GM18870 (cell line): ENCODE measurements around the gene BPIFB2.

Source experiments
- ATAC-seq: cut with Tn5 transposase; IDR thresholded peaks from one replicate; pipeline ENCODE4 v1.9.1; 2021; ENCODE audit warnings: moderate library complexity; ENCODE audit not compliant: unreplicated experiment

The BPIFB2 gene

GRCh38 chr20:33005908-33006775 is 1.4 kb upstream of the BPIFB2 start:
- ATAC-seq: no peak

GRCh38 chr20:33006776-33007375 is 628 bp upstream of the BPIFB2 start:
- ATAC-seq: no peak

DNA sequence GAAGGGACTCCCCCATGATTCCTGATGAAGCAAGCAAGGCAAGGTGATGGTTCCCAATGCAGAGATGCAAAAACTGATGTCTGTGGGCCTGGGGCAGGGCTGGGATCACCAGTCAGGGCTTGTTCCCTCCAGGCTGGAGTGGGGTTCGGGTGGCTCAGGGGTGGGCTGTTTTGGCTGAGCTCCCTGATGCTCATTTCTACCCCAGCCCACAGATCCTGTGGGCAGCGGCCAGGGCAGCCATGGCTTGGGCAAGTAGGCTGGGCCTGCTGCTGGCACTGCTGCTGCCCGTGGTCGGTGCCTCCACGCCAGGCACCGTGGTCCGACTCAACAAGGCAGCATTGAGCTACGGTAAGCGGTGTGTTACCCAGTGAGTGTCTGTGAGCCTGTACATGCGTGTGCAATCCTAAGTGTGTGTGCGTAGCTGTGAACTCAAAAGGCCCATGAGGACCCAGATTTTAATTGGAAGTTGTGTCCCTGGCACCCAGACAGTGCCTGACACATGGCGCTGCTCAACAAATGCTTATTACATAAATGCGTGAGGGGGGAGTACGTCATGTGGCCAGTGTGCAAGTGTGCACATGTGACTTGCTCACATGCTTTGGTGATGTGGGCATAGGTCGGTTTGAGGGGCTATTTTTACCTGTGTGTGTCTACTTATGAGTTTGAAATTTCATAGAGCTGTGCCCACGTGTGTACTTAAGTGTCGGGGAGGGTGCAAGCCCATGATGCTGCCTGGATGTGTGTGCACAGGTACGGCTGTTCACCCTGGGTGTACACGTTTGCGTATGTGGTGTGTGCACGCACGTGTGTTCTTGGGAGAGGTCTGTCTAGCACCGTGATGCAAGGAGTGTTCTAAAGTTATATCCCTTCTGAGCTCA is 1.1 kb downstream of the BPIFB2 start:
- ATAC-seq: no peak

- no peak for ATAC-seq
Observed at GRCh38 chr20:33009214-33010132, 2.0 kb downstream of the BPIFB2 start.

- ATAC-seq: no peak
Observed at GRCh38 chr20:33010133-33010504, 2.6 kb downstream of the BPIFB2 start.

DNA sequence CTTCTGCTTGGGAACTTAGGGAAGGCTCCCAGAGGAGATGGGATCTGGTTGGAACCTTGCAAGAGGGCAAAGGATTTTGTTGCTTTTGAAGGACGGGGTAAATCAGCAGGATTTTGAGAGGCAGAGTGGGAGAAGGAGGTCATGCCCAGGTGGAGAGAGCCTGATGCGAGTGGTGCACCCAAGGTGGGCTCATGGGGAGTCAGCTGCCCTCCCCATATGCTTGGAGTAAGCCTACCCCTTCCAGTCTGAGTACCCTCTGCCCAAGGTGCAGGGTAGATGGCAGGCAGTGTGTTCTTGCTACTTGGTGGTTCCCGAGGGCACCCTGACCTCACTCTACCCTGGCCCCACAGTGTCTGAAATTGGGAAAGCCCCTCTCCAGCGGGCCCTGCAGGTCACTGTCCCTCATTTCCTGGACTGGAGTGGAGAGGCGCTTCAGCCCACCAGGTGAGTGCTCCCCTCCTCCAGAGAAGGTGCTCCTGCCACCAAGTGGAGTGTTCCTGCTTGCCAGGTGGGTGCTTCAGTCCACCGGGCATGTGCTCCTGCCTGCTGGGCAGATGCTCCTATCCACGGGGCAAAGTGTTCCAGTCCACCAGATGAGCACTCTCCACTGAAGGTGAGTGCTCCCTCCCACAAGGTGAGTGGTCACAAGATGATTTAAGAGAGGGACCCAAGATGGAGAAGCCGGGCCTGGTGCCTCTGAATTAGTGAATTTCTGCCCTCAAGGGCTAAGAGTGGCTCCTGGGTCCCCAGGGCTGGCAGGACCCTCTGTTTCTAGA is 3.4 kb downstream of the BPIFB2 start:
- ATAC-seq: no peak

DNA sequence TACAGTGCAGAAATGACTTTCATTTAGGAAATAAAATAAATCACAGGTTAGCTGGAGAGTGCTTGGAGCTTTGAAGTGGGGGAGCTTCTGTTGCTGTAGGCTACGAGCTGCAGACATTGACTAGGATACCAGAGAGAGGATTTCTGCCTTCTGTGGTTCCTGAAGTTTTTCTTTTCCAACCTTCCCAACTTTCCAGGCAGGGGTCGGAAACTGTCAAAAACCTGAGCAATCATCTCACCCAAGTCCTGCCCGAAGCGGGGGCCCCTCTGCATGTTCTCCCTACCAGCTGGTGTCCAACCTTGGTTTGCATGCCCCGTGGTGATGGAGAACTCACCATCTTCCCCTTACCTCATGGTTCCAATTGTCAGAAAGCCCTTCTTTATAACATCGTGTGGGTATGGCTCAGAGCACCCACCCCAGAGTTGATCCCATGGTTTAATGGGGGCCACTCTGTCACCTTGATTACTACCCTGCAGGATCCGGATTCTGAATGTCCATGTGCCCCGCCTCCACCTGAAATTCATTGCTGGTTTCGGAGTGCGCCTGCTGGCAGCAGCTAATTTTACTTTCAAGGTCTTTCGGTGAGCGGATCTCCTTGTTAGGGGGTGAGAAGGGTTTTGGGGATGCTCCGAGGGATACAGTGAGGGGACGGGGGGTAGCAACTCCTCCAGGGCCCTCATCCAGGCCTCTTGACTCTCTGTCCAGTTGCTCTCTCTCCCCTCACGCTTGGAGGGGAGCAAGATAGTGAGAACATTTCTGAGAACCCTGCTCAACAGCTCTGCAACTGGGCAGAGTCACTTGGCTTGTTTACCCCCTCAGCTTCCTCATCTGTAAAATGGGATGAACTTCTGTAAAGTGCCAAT is 5.1 kb downstream of the BPIFB2 start:
- no peak for ATAC-seq

DNA sequence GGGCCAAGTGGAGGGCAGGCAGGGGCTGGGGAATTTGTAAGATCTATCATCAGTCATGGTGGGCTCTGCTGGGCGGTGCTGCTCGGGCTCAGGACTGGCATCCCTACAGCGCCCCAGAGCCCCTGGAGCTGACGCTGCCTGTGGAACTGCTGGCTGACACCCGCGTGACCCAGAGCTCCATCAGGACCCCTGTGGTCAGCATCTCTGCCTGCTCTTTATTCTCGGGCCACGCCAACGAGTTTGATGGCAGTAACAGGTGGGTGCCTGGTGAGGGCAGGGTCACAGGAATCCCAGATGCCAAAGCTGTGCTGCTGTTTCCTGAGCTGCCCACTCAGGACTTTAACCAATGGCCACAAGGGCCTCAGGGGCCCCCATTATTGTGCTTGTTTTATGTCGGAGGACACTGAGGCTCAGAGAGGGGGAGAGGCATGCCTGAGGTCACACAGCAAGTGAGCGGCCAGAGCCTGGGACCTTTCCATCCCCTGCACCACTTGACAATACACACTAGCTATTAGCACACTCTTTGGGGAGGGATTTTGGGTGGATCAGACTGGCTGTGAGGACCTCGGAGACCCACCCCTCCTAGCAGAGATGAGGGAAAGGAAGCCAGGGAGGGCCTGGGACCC is 6.3 kb downstream of the BPIFB2 start:
- no peak for ATAC-seq

GRCh38 chr20:33014336-33015113 is 7.0 kb downstream of the BPIFB2 start:
- ATAC-seq: no peak

DNA sequence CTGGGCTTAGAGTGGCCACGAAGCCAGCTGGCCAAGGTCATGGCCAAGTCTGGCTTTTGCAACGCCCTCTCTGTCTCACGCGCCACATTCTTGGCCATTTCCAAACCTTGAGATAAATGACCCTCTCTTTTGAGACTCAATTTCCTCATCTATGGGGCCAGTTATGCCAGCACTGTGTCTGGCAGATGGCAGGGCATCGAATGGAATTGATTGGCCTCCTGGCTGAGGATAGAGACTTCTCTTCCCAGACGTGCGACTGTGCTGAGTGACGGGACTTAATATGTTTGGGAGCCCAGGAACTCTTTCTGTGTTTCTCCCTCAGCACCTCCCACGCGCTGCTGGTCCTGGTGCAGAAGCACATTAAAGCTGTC is 7.6 kb downstream of the BPIFB2 start:
- ATAC-seq: no peak

GRCh38 chr20:33015700-33016580 is 8.4 kb downstream of the BPIFB2 start:
- ATAC-seq: no peak

DNA sequence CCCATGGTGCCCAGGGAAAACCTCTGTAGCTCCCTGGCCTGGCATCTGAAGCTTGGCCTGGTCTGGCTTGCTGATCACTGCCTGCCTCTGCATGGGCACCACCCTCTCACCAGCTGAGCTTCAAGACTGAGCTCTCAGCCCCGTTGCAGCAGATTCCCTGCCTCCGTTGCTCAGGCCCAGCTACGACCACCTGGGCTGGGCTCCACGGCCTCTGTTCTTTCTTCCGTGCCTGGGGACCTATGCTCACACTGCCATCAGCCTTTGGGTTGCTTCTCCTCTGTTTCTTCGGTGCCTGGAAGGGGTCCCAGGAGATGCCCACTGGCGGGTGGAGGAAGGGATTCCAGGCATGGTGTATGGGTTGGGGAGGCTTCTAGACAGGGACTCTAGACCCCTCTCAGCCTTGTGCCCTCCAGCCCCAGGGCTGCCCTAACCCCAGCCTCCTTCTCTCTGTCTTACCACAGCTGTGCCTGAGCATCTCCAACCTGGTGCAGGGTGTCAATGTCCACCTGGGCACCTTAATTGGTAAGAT is 9.1 kb downstream of the BPIFB2 start:
- no peak for ATAC-seq

GRCh38 chr20:33017542-33017941 is 10.0 kb downstream of the BPIFB2 start:
- ATAC-seq: no peak

GRCh38 chr20:33018169-33018931 is 10.8 kb downstream of the BPIFB2 start:
- ATAC-seq: no peak

- ATAC-seq: no peak
Observed at GRCh38 chr20:33019465-33020277, 12.2 kb downstream of the BPIFB2 start.
